Measurements from ENCODE around the gene ZNF518A.

The ZNF518A gene, protein sequence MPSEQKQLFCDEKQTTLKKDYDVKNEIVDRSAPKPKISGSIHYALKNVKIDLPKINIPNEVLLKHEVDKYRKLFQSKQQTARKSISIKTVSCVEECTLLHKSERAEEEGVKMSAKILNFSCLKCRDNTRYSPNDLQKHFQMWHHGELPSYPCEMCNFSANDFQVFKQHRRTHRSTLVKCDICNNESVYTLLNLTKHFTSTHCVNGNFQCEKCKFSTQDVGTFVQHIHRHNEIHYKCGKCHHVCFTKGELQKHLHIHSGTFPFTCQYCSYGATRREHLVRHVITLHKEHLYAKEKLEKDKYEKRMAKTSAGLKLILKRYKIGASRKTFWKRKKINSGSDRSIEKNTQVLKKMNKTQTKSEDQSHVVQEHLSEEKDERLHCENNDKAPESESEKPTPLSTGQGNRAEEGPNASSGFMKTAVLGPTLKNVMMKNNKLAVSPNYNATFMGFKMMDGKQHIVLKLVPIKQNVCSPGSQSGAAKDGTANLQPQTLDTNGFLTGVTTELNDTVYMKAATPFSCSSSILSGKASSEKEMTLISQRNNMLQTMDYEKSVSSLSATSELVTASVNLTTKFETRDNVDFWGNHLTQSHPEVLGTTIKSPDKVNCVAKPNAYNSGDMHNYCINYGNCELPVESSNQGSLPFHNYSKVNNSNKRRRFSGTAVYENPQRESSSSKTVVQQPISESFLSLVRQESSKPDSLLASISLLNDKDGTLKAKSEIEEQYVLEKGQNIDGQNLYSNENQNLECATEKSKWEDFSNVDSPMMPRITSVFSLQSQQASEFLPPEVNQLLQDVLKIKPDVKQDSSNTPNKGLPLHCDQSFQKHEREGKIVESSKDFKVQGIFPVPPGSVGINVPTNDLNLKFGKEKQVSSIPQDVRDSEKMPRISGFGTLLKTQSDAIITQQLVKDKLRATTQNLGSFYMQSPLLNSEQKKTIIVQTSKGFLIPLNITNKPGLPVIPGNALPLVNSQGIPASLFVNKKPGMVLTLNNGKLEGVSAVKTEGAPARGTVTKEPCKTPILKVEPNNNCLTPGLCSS (N-terminal part only)

DNA sequence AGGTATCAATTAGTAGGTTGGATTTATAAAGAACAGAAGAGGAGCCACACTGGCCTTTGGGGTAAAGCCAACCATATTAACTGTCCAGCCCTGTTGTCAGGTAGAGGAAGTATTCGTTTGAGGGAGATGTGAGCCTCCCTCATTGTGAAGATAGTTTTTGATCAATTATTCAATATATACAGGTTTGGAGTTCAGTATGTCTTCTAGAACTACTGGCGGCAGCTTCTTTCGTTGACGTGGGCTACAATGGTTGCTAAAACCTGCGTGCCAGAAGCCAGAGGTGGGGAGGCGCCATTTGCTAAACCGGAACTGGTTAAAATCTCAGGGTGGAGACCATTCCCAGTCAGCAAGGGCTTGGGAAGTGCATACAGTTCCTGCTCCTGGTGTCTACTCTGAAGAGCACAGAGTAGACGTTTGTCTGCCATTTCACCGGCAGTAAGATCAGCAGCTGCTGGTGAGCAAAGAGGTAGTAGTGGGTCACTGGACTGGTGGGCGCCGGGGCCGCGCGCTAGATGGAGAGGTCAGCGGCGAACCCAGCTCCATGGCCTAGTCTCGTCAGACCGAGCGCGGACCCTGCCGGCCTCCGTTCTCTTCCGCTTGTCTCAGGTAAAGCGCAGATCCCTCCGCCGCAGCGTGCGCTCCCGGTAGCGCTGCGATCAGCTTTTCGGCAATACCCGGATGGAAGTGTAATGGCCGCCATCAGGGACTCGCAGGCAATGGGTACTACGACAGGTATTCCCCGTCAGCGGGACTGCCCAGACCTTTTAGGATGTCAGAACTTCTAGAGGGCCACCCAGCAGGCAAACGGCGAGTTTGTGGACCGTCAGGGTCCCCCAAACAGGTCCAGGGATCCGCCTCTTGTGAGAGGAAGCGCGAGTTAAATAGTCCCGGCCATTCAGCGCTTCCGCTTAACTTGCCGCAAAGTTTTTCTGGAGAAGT lies at the start of gene ZNF518A:
TSS of gene ZNF518A (plus strand) at position 911 of the 939 bp plus-strand sequence. CDS start 26,026 bp downstream, outside the sequence.
- peak; percentile 99 for DNase-seq (ENCODE audit: low read depth in 2 of 2)
- peak within 1 kb of the TSS; percentile 71 to 73 for H3K4me3 ChIP-seq (replicated peaks in 1 of 2; ENCODE audit: low read depth in 2 of 2, low read length in 2 of 2)
- TF ChIP-seq, protein P1, sequence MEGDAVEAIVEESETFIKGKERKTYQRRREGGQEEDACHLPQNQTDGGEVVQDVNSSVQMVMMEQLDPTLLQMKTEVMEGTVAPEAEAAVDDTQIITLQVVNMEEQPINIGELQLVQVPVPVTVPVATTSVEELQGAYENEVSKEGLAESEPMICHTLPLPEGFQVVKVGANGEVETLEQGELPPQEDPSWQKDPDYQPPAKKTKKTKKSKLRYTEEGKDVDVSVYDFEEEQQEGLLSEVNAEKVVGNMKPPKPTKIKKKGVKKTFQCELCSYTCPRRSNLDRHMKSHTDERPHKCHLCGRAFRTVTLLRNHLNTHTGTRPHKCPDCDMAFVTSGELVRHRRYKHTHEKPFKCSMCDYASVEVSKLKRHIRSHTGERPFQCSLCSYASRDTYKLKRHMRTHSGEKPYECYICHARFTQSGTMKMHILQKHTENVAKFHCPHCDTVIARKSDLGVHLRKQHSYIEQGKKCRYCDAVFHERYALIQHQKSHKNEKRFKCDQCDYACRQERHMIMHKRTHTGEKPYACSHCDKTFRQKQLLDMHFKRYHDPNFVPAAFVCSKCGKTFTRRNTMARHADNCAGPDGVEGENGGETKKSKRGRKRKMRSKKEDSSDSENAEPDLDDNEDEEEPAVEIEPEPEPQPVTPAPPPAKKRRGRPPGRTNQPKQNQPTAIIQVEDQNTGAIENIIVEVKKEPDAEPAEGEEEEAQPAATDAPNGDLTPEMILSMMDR (IDR thresholded peaks at IDR 0.05; ENCODE audit: low read depth, low read length) = no peak

DNA sequence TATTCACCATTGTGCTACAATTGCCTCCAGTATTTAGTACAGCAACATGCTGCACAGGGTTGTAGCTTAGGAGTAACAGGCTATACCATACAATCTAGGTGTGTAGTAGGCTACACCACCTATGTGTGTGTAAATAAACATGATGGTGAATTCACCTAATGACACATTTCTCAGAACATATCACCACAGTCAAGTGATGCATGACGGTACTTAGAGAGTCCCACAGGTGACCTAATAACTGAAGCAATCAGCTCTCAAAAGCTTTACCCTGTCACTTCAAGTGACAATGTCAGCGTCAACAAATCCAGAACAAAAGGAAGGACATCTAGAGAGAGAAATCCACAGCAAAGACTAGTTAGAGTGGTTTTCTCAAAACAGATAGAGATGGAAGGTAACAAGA lies 47.9 kb upstream of the ZNF518A start:
- no peak overlapping the region for H3K4me3 ChIP-seq (replicated peaks in 1 of 2; ENCODE audit: low read depth in 2 of 2, low read length in 2 of 2)
- TF ChIP-seq, protein P1 (IDR thresholded peaks at IDR 0.05; ENCODE audit: low read depth, low read length) = no peak
- DNase-seq (ENCODE audit: low read depth in 2 of 2) = no peak

DNA sequence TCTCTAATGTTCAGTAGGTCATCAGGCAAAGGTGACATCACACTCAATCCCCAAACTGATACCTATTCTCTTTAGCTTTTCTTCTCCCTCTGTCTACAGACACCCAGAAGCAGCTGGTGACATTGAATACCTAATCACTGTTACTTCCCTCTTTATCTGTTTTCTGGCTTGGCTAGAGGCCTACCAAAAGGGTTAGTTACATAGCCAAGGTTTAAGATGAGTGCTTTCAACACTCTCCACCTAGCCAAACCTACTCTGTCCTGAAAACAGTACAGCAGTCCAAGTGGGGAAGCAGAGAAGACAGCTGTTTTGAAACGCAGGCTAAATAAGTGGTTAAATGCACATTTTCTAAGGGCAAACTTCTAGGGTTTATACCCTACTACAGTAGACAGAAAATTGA lies 47.3 kb upstream of the ZNF518A start:
- DNase-seq (ENCODE audit: low read depth in 2 of 2) = no peak
- TF ChIP-seq, protein P1 (IDR thresholded peaks at IDR 0.05; ENCODE audit: low read depth, low read length) = no peak
- no peak overlapping the region for H3K4me3 ChIP-seq (replicated peaks in 1 of 2; ENCODE audit: low read depth in 2 of 2, low read length in 2 of 2)

DNA sequence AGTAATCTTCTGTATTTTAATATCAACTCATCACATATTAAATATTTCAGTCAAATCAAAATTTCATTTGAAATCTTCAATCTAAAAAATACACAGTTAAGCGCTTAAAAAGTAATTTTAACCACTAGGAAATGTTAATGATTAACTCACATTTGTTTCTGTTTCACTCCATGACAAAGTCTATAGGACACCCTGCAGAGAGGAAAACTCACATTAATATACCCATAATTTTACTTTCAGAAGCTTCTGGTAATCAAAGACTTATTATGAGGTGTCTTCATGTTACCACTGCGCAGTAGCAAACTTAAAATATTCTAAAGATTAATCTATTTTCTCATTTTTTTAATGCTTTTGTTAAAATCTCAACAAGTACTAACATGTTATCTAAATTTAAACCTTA lies 41.0 kb upstream of the ZNF518A start:
- peak overlapping the region in 1 of 2 donors; percentile 72 for H3K4me3 ChIP-seq (replicated peaks in 1 of 2; ENCODE audit: low read depth in 2 of 2, low read length in 2 of 2)
- DNase-seq (ENCODE audit: low read depth in 2 of 2) = no peak
- TF ChIP-seq, protein P1 (IDR thresholded peaks at IDR 0.05; ENCODE audit: low read depth, low read length) = no peak

DNA sequence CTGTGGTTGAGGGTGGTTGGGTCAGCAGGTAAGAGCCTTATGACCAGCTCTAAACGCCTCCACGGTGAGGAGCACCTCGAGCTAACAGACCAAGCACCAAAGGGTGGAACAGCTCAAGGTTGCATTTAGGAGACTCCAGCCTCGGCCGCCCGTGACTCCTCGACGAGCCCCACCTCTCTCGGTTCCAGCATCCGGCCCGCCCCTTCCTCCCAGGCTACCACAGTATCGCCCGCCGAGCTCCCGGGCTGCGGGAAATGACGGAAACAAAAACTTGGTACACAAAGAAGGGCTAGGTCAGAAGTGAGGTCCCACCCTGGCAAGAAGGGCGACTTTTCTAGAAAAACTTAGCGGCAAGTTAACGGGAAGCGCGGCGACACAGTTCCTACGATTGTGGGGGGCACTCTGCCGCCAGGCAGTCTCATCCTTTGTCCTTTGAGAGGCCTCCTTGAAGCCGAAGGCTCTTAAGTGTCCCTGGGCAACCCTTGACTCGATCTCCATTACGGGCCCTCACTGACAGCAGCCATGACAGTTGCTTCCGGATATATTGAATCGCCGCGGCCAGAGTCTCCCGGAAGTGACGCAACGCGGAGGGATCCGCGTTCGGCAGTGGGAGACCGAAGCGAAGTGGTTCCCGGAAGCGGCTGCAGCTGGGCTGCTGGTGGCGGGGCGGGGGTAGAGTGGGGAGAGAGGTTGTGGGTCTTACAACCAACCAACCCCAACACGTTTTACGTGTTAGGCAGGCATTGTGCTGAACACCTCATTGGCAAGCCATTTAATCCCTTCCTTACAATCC lies 40.2 kb upstream of the ZNF518A start:
- TF ChIP-seq, protein P1 (IDR thresholded peaks at IDR 0.05; ENCODE audit: low read depth, low read length) = no peak
- peak overlapping the region; percentile 72 to 81 for H3K4me3 ChIP-seq (replicated peaks in 1 of 2; ENCODE audit: low read depth in 2 of 2, low read length in 2 of 2)
- DNase-seq (ENCODE audit: low read depth in 2 of 2) = peak; percentile 97 to 98
